Endothelial cell of umbilical vein (primary cell): ENCODE results near the gene IMPACT. TPM values are rescaled to one million over a fixed set of nuclear protein-coding genes. Genes with fewer than 3 reads are reported as not detected.

Source experiments
- BruUV-seq: library from RNA; stranded (reverse); fragments of 400-500 nt; replicated peaks from 2 replicates; lab custom pipeline; 2021; lab: Mats Ljungman, UMichigan
- CTCF ChIA-PET: fragments of 300-600, 350-600 bp; sonication (Branson Sonifier 250); formaldehyde crosslinking; loops from one replicate; lab custom pipeline; 2021; ENCODE audit warnings: antibody characterized with exemption, inconsistent platforms; lab: Charles Lee
- POLR2A ChIA-PET: fragments of 300-600, 350-600 bp; sonication (Branson Sonifier 250); formaldehyde crosslinking; loops from one replicate; lab custom pipeline; 2021; ENCODE audit warnings: antibody characterized with exemption, inconsistent platforms; lab: Charles Lee
- DNase-seq: peaks from one replicate; pipeline ENCODE4 v3.0.0-alpha.2; 2011; ENCODE audit warnings: low read depth, low spot score
- FAIRE-seq: peaks from 2 replicates; lab custom pipeline; 2011; peaks lifted over from hg19 to GRCh38; lab: Jason Lieb, UNC
- H2AFZ ChIP-seq: 2 replicates; pipeline ENCODE4 v1.6.0; 2012; ENCODE audit warnings: low read depth, low read length, control low read depth, inconsistent platforms
- H3K27ac ChIP-seq: 2 replicates; pipeline ENCODE4 v1.5.1; 2011; ENCODE audit warnings: low read depth, mild to moderate bottlenecking, control low read depth, low read length, moderate library complexity; ENCODE audit not compliant: insufficient read depth
- H3K27me3 ChIP-seq, 2 experiments: 2 replicates each; pipeline versions ENCODE4 v1.6.0 to v1.6.1; 2011; ENCODE audit warnings: low read length in 2 of 2, mixed read lengths in 1 of 2; ENCODE audit not compliant: control insufficient read depth in 2 of 2, insufficient read depth in 2 of 2
- H3K36me3 ChIP-seq, 2 experiments: 2 replicates in 1 of 2; 3 replicates in 1 of 2; pipeline ENCODE4 v1.5.1; 2011; ENCODE audit warnings: low read length in 2 of 2, mild to moderate bottlenecking in 1 of 2, moderate library complexity in 1 of 2; ENCODE audit not compliant: control insufficient read depth in 2 of 2, insufficient read depth in 2 of 2; ENCODE audit errors: extremely low read depth in 1 of 2
- H3K4me1 ChIP-seq: 3 replicates; pipeline ENCODE4 v1.5.1; 2011; ENCODE audit warnings: mild to moderate bottlenecking, low read length; ENCODE audit not compliant: control insufficient read depth, insufficient read depth; ENCODE audit errors: extremely low read depth
- H3K4me2 ChIP-seq: 2 replicates; pipeline ENCODE4 v1.6.1; 2011; ENCODE audit warnings: low read length, control low read depth, mixed read lengths; ENCODE audit not compliant: insufficient read depth
- H3K4me3 ChIP-seq, 3 experiments: fragments of 200-600 bp in 1 of 3; sonication (generic), shearing (Covaris generic) in 1 of 3; replicated peaks in 1 of 3; 2 replicates each; pipeline ENCODE4 v1.5.1; 2011 to 2016; ENCODE audit warnings: control low read depth in 3 of 3, low read length in 3 of 3, mild to moderate bottlenecking in 2 of 3, inconsistent platforms in 1 of 3, low read depth in 1 of 3, moderate library complexity in 1 of 3; ENCODE audit not compliant: insufficient read depth in 1 of 3
- H3K79me2 ChIP-seq: 2 replicates; pipeline ENCODE4 v1.6.0; 2012; ENCODE audit warnings: low read length, inconsistent platforms; ENCODE audit not compliant: control insufficient read depth, insufficient read depth
- H3K9ac ChIP-seq: replicated peaks from 2 replicates; pipeline ENCODE3; 2011; ENCODE audit warnings: low read length, control low read depth; ENCODE audit not compliant: insufficient read depth; ENCODE audit errors: extremely low read depth
- H3K9me1 ChIP-seq: replicated peaks from 3 replicates; pipeline ENCODE4 v1.6.0; 2011; ENCODE audit warnings: mild to moderate bottlenecking, low read length; ENCODE audit not compliant: control insufficient read depth, insufficient read depth; ENCODE audit errors: extremely low read depth
- H3K9me3 ChIP-seq: replicated peaks from 2 replicates; pipeline ENCODE4 v1.5.1; 2012; ENCODE audit warnings: low read length, inconsistent platforms; ENCODE audit not compliant: control insufficient read depth, insufficient read depth
- H4K20me1 ChIP-seq: replicated peaks from 2 replicates; pipeline ENCODE3; 2011; ENCODE audit warnings: mild to moderate bottlenecking, low read length; ENCODE audit not compliant: control insufficient read depth, insufficient read depth; ENCODE audit errors: extremely low read depth
- CTCF ChIP-seq, 2 donors: IDR thresholded peaks; 1 replicate in 1 of 2; 2 replicates in 1 of 2; pipeline ENCODE4 v1.5.1; 2011; ENCODE audit warnings: low read length in 2 of 2, mild to moderate bottlenecking in 2 of 2, moderate library complexity in 2 of 2, control low read depth in 1 of 2, inconsistent platforms in 1 of 2, low read depth in 1 of 2; ENCODE audit not compliant: insufficient read depth in 1 of 2; ENCODE audit errors: extremely low read depth in 1 of 2
- EZH2 ChIP-seq: IDR thresholded peaks from 2 replicates; pipeline ENCODE4 v1.6.1; 2012; ENCODE audit warnings: borderline replicate concordance, low read depth, mild to moderate bottlenecking, moderate library complexity, low read length, inconsistent platforms; ENCODE audit not compliant: severe bottlenecking
- FOS ChIP-seq: IDR thresholded peaks from 2 replicates; pipeline ENCODE4 v1.6.1; 2011; ENCODE audit warnings: mild to moderate bottlenecking, low read length, moderate library complexity, borderline replicate concordance; ENCODE audit not compliant: insufficient read depth
- JUN ChIP-seq: IDR thresholded peaks from 2 replicates; pipeline ENCODE4 v1.6.1; 2011; ENCODE audit warnings: borderline replicate concordance, low read depth; ENCODE audit not compliant: insufficient read length, insufficient read depth
- MYC ChIP-seq: IDR thresholded peaks from one replicate; pipeline ENCODE4 v1.6.1; 2011; ENCODE audit warnings: mild to moderate bottlenecking, low read depth, low read length
- POLR2A ChIP-seq: IDR thresholded peaks from 2 replicates; pipeline ENCODE4 v1.6.1; 2012; ENCODE audit warnings: low read depth, mild to moderate bottlenecking, control low read depth, low read length
- POLR2AphosphoS5 ChIP-seq: IDR thresholded peaks from 2 replicates; pipeline ENCODE4 v1.6.1; 2012; ENCODE audit warnings: low read depth, mild to moderate bottlenecking, control low read depth, low read length, moderate library complexity; ENCODE audit not compliant: insufficient read depth
- dilution Hi-C: fragments of 300-500 bp; cut with MboI; formaldehyde crosslinking; loops from one replicate; pipeline ENCODE4 v1.15.0; 2019; ENCODE audit warnings: low sequenced_read_pairs; ENCODE audit not compliant: extremely low pct_ligation_motif_present
- intact Hi-C: fragments of 100-400 bp; cut with micrococcal nuclease; formaldehyde crosslinking; loops from one replicate; pipeline ENCODE4 v1.10.0; 2022
- polyA plus RNA-seq, 4 experiments: library from polyadenylated mRNA; depleted of rRNA in 3 of 4; stranded (reverse) in 3 of 4; unstranded in 1 of 4; fragments of >200 nt; gene quantifications; 2 replicates each; pipeline versions ENCODE4 v1.2.1 to v1.2.3, GENCODE V29; 2011 to 2012; ENCODE audit warnings: missing spikeins in 1 of 4
- total RNA-seq: library from RNA; stranded (reverse); gene quantifications from 2 replicates; pipeline ENCODE4 v1.2.3, GENCODE V29; 2021

Gene IMPACT
- total and polyA plus RNA-seq, 2 donors (not counting 3 experiments of a cell fraction or from before 2014, with no cell fraction given): 15.4 to 28.6 TPM

- Histone ChIP-seq H3K9ac (no peak overlapping the region), H3K27ac (no peak overlapping the region), H4K20me1 (no peaks in the 10 kb centered on the region), H3K79me2 (no peaks in the 10 kb centered on the region), H3K9me1 (no peaks in the 10 kb centered on the region), H3K4me1 (no peaks in the 10 kb centered on the region), H3K4me2 (no peak overlapping the region), H3K36me3 (no peaks in the 10 kb centered on the region), H3K27me3 (no peaks in the 10 kb centered on the region), H3K9me3 (no peaks in the 10 kb centered on the region), H2AFZ (no peak overlapping the region), H3K4me3 (no peak overlapping the region)
- ChIA-PET POLR2A (no interaction called here), CTCF (interaction anchor here (1.2 kb wide), 1 partner anchor 111 kb away, joined by 3 read pairs; no protein-coding TSS in a partner anchor)
- FAIRE-seq: no peak
- dilution Hi-C loops (no loop called here), intact Hi-C loops (no loop called here)
- DNase-seq: no peak
- no TSS peak for BruUV-seq
- no peak for TF ChIP-seq MYC
- no peak for TF ChIP-seq FOS
- TF ChIP-seq JUN: no peak
- TF ChIP-seq POLR2A: no peak
- no peak for TF ChIP-seq POLR2AphosphoS5
- no peak for TF ChIP-seq EZH2
- no peak for TF ChIP-seq CTCF (IDR thresholded peaks at IDR 0.05; ENCODE audit: extremely low read depth in 1 of 2, insufficient read depth in 1 of 2, low read depth in 1 of 2, low read length in 2 of 2)
Observed at GRCh38 chr18:24470805-24471204, 44.3 kb downstream of the IMPACT start.
